Measurements from ENCODE around the gene ATXN2.

The ATXN2 gene

GRCh38 chr12:111424189-111424792 is 174.8 kb downstream of the ATXN2 start:
- Histone ChIP-seq H3K27ac (ENCODE audit: insufficient read depth, low read depth, low read length, poor library complexity, severe bottlenecking) (no peak overlapping the region), H3K4me1 (ENCODE audit: control insufficient read depth, insufficient read depth, low read length) (peaks cover 15% of the 10 kb centered on the region), H3K36me3 (ENCODE audit: control insufficient read depth, insufficient read depth, low read length) (no peaks in the 10 kb centered on the region), H3K4me3 (ENCODE audit: insufficient read depth, low read depth, low read length) (no peak overlapping the region), H3K9me3 (ENCODE audit: control insufficient read depth, low read length) (no peaks in the 10 kb centered on the region), H3K27me3 (ENCODE audit: control insufficient read depth, insufficient read depth, low read length, poor library complexity, severe bottlenecking) (no peaks in the 10 kb centered on the region)
- WGBS, 2 experiments, result 92% methylated on average over 11 of the region's 11 CpGs

GRCh38 chr12:111420494-111420893 is 178.6 kb downstream of the ATXN2 start:
- no peaks in the 10 kb centered on the region for H3K36me3 ChIP-seq (ENCODE audit: control insufficient read depth, insufficient read depth, low read length)
- 96 to 97% methylated on average over 7 of the region's 7 CpGs for WGBS, 2 experiments
- no peak overlapping the region for H3K27ac ChIP-seq (ENCODE audit: insufficient read depth, low read depth, low read length, poor library complexity, severe bottlenecking)
- H3K27me3 ChIP-seq (ENCODE audit: control insufficient read depth, insufficient read depth, low read length, poor library complexity, severe bottlenecking), result no peaks in the 10 kb centered on the region
- no peaks in the 10 kb centered on the region for H3K9me3 ChIP-seq (ENCODE audit: control insufficient read depth, low read length)
- no peak overlapping the region for H3K4me3 ChIP-seq (ENCODE audit: insufficient read depth, low read depth, low read length)
- peaks cover 11% of the 10 kb centered on the region for H3K4me1 ChIP-seq (ENCODE audit: control insufficient read depth, insufficient read depth, low read length)

- Histone ChIP-seq H3K4me1 (ENCODE audit: control insufficient read depth, insufficient read depth, low read length) (peaks cover 4% of the 10 kb centered on the region), H3K9me3 (ENCODE audit: control insufficient read depth, low read length) (no peaks in the 10 kb centered on the region), H3K4me3 (ENCODE audit: insufficient read depth, low read depth, low read length) (no peak overlapping the region), H3K36me3 (ENCODE audit: control insufficient read depth, insufficient read depth, low read length) (no peaks in the 10 kb centered on the region), H3K27me3 (ENCODE audit: control insufficient read depth, insufficient read depth, low read length, poor library complexity, severe bottlenecking) (no peaks in the 10 kb centered on the region), H3K27ac (ENCODE audit: insufficient read depth, low read depth, low read length, poor library complexity, severe bottlenecking) (no peak overlapping the region)
- WGBS, 2 experiments, result 92 to 93% methylated on average over 5 of the region's 5 CpGs
These were observed 179.3 kb downstream of the ATXN2 start for GRCh38 chr12:111419784-111420183.

- Histone ChIP-seq H3K4me1 (ENCODE audit: control insufficient read depth, insufficient read depth, low read length) (no peaks in the 10 kb centered on the region), H3K27ac (ENCODE audit: insufficient read depth, low read depth, low read length, poor library complexity, severe bottlenecking) (no peak overlapping the region), H3K36me3 (ENCODE audit: control insufficient read depth, insufficient read depth, low read length) (no peaks in the 10 kb centered on the region), H3K9me3 (ENCODE audit: control insufficient read depth, low read length) (no peaks in the 10 kb centered on the region), H3K27me3 (ENCODE audit: control insufficient read depth, insufficient read depth, low read length, poor library complexity, severe bottlenecking) (no peaks in the 10 kb centered on the region), H3K4me3 (ENCODE audit: insufficient read depth, low read depth, low read length) (no peak overlapping the region)
- WGBS, 2 experiments, result 96% methylated on average over 30 of the region's 30 CpGs
These were observed 180.6 kb downstream of the ATXN2 start for GRCh38 chr12:111418594-111418880.

- H3K36me3 ChIP-seq (ENCODE audit: control insufficient read depth, insufficient read depth, low read length), result no peaks in the 10 kb centered on the region
These were observed 181.1 kb downstream of the ATXN2 start for GRCh38 chr12:111417784-111418593.

GRCh38 chr12:111417290-111417689 is 181.8 kb downstream of the ATXN2 start:
- Histone ChIP-seq H3K27ac (ENCODE audit: insufficient read depth, low read depth, low read length, poor library complexity, severe bottlenecking) (no peak overlapping the region), H3K9me3 (ENCODE audit: control insufficient read depth, low read length) (no peaks in the 10 kb centered on the region), H3K27me3 (ENCODE audit: control insufficient read depth, insufficient read depth, low read length, poor library complexity, severe bottlenecking) (no peaks in the 10 kb centered on the region), H3K36me3 (ENCODE audit: control insufficient read depth, insufficient read depth, low read length) (no peaks in the 10 kb centered on the region), H3K4me1 (ENCODE audit: control insufficient read depth, insufficient read depth, low read length) (peaks cover 3% of the 10 kb centered on the region), H3K4me3 (ENCODE audit: insufficient read depth, low read depth, low read length) (no peak overlapping the region)
- 94 to 97% methylated on average over 2 of the region's 2 CpGs for WGBS, 2 experiments

More at GRCh38 chr12:111417784-111418593, 181.1 kb downstream of the ATXN2 start:
- H3K4me3 ChIP-seq (ENCODE audit: insufficient read depth, low read depth, low read length), result no peak overlapping the region
- no peak overlapping the region for H3K27ac ChIP-seq (ENCODE audit: insufficient read depth, low read depth, low read length, poor library complexity, severe bottlenecking)
- WGBS, 2 experiments, result 97% methylated on average over 67 of the region's 67 CpGs
- no peaks in the 10 kb centered on the region for H3K9me3 ChIP-seq (ENCODE audit: control insufficient read depth, low read length)
- H3K4me1 ChIP-seq (ENCODE audit: control insufficient read depth, insufficient read depth, low read length), result no peaks in the 10 kb centered on the region
- no peaks in the 10 kb centered on the region for H3K27me3 ChIP-seq (ENCODE audit: control insufficient read depth, insufficient read depth, low read length, poor library complexity, severe bottlenecking)

GRCh38 chr12:111414711-111415252 is 184.3 kb downstream of the ATXN2 start:
- H3K9me3 ChIP-seq (ENCODE audit: control insufficient read depth, low read length), result no peaks in the 10 kb centered on the region
- 91 to 93% methylated on average over 7 of the region's 7 CpGs for WGBS, 2 experiments
- no peaks in the 10 kb centered on the region for H3K27me3 ChIP-seq (ENCODE audit: control insufficient read depth, insufficient read depth, low read length, poor library complexity, severe bottlenecking)
- peaks cover 24% of the 10 kb centered on the region for H3K4me1 ChIP-seq (ENCODE audit: control insufficient read depth, insufficient read depth, low read length)
- no peaks in the 10 kb centered on the region for H3K36me3 ChIP-seq (ENCODE audit: control insufficient read depth, insufficient read depth, low read length)
- no peak overlapping the region for H3K27ac ChIP-seq (ENCODE audit: insufficient read depth, low read depth, low read length, poor library complexity, severe bottlenecking)
- H3K4me3 ChIP-seq (ENCODE audit: insufficient read depth, low read depth, low read length), result no peak overlapping the region

GRCh38 chr12:111413442-111414086 is 185.6 kb downstream of the ATXN2 start:
- no peaks in the 10 kb centered on the region for H3K27me3 ChIP-seq (ENCODE audit: control insufficient read depth, insufficient read depth, low read length, poor library complexity, severe bottlenecking)
- no peaks in the 10 kb centered on the region for H3K36me3 ChIP-seq (ENCODE audit: control insufficient read depth, insufficient read depth, low read length)
- no peaks in the 10 kb centered on the region for H3K9me3 ChIP-seq (ENCODE audit: control insufficient read depth, low read length)
- no peak overlapping the region for H3K27ac ChIP-seq (ENCODE audit: insufficient read depth, low read depth, low read length, poor library complexity, severe bottlenecking)
- H3K4me3 ChIP-seq (ENCODE audit: insufficient read depth, low read depth, low read length), result no peak overlapping the region
- 81 to 83% methylated on average over 12 of the region's 12 CpGs for WGBS, 2 experiments
- H3K4me1 ChIP-seq (ENCODE audit: control insufficient read depth, insufficient read depth, low read length), result peaks cover 26% of the 10 kb centered on the region

- H3K27me3 ChIP-seq (ENCODE audit: control insufficient read depth, insufficient read depth, low read length, poor library complexity, severe bottlenecking), result no peaks in the 10 kb centered on the region
- 79% methylated on average over 6 of the region's 6 CpGs for WGBS, 2 experiments
- no peak overlapping the region for H3K4me3 ChIP-seq (ENCODE audit: insufficient read depth, low read depth, low read length)
- H3K36me3 ChIP-seq (ENCODE audit: control insufficient read depth, insufficient read depth, low read length), result no peaks in the 10 kb centered on the region
- no peaks in the 10 kb centered on the region for H3K9me3 ChIP-seq (ENCODE audit: control insufficient read depth, low read length)
- no peak overlapping the region for H3K27ac ChIP-seq (ENCODE audit: insufficient read depth, low read depth, low read length, poor library complexity, severe bottlenecking)
- peaks cover 26% of the 10 kb centered on the region for H3K4me1 ChIP-seq (ENCODE audit: control insufficient read depth, insufficient read depth, low read length)
These were observed 186.2 kb downstream of the ATXN2 start for GRCh38 chr12:111412830-111413441.

Measured in ectodermal cell (in vitro differentiated cells).